HG02759 (cell line): ENCODE results near the gene COL21A1.

Experiments
- ATAC-seq: cut with Tn5 transposase; IDR thresholded peaks from one replicate; pipeline ENCODE4 v1.9.1; 2021; ENCODE audit warnings: mild to moderate bottlenecking, moderate library complexity; ENCODE audit not compliant: unreplicated experiment

Gene COL21A1

DNA sequence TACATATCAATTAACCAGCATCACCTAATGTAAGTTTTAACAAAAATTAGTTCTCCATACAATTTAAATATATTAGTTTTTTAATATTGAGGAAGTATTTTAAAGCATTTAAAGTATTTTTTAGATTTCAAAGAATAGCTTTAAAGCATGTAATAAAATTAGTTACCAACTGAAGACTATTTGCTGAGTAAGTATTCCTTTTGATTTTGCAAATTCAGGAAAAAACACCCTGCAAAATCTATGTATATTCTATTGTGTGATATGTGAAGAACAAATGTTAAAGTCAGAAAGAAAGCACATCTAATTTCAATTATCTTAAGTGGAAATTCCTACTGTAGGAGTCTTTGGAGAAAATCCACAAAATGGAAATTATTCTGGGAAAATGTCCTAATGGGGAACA lies 107.3 kb downstream of the COL21A1 start:
- ATAC-seq: no peak

DNA sequence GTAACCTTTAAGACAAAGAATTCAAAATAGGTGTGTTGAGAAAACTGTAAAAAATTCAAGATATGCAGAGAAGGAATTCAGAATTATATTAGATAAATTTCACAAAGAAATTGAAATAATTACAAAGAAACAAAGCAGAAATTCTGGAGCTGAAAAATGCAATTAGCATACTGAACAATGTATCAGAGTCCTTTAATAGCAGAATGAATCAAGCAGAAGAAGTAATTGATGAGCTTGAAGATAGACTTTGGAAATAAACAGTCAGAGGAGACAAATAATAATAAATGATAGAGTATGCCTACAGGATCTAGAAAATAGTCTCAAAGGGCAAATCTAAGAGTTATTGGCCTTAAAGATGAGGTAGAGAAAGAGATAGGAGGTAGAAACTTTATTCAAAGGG lies 131.7 kb downstream of the COL21A1 start:
- no peak for ATAC-seq

DNA sequence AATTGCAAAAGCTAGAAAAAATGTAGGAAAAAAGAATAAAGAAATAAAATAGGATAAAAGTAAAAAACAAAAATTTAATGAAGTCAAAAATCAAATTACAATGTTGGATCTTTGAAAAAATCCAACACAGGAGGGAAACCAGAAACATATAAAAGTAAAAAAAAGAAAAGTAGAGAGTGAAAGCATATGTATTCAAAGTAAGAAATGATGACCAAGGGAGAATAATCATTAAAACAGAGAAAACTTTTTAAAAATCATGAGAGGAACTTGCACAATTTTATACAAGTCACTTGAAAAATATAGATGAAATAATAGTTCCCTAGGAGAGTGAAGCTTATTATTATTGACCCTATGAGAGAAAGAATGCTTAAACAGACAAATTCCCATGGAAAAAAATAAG lies 138.2 kb downstream of the COL21A1 start:
- no peak for ATAC-seq

DNA sequence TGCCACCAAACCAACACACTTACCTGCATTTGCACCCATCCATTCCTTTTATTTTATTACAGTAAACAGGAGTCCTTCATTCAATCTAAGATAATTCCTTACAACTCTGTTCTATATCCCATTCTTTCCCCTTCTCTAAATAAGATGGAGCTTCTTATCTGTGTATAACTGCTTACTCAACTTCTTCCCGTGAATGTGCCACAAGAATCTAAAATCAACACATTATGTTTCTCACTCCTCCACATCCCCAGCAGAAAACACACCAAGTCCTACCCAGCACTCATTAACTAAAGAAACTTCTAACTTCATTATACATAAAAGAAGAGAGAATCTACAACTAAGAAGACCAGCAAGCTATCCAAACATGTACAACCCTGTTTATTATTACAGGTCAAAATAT lies 141.1 kb downstream of the COL21A1 start:
- no peak for ATAC-seq

DNA sequence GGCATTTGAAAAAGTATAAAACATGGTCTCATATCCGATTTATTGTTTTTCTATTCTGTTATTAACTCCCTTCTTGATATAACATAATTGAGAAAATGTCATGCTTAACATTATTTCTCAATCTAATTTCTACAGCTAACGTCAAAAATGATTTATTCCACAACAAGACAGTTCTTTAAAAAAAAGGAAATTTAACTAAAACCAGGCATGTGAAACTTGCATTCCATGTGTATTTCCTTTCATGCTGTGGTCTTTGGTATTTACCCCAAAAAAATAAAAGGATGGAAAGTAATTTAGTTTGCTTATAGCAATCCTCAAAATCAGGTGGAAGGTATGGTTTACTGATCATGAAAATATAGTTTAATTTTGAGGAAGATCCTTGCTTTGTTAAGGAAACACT lies 142.8 kb downstream of the COL21A1 start:
- no peak for ATAC-seq

DNA sequence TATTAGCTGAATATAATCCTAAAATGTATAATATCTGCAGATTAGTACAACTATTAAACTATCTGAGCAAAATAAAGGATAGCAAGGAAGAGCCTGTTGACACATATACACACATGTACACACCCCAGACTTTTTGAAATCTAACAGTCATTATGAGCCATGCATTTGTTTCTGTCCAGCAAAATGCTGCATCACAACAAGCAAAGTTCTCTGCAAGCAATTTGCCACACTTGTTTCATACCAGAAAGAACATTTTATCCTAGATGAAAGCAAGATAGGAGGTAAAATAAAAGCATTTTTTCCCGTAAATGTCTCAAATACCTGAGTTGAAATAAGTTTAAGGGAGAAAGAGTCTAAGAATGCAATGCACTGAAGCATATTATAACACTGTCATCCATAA lies 145.2 kb downstream of the COL21A1 start:
- no peak for ATAC-seq

DNA sequence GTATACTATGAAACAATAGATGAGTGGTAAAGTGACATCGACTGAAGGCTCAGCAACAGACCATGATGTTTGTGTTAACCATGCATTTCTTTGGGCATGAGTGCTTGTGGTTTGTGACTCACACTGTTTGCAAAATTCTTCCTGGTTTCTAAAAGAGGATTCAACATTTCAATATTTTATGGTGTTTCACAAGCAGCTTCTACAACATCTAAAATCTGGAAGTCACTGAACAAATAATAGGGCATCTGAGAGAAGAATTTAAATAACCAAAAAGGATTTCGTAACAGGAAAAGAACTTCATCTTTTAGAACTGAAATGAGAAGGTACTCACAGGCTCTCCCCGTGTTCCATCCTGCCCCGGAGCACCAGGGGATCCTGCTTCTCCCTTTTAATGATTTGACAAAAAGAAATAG lies 146.2 kb downstream of the COL21A1 start:
- ATAC-seq: no peak

DNA sequence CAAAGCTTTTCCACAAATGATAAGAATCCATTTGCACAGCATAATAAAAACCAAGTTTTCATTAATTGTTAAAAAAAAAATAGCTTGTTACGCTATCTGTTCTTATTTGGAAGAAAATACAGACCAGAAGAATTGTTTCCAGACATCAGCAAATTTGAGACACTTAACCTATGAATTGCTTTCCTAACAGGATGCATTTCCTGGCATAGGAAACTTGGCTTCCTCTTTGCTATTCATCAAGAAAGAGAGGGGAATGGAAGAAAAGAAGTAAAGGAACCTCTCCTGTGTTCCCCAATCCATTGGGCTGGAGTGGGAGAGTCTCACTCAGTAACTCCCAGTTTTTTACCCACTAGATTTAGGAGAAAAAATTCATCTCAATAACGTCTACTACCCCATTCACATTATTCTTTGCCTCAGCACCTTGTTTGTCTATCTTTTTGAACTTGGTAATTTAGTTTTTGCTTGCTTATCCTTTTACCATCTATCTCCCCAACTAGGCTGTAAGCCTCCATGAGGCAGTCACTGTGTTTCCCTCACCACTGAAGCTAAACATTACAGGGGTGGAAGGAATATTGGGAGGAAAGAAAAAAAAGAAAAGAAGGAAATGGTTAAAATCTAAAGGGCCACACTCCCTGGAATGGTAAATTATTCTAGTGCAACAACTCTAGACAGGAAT lies 150.3 kb downstream of the COL21A1 start:
- ATAC-seq: no peak

DNA sequence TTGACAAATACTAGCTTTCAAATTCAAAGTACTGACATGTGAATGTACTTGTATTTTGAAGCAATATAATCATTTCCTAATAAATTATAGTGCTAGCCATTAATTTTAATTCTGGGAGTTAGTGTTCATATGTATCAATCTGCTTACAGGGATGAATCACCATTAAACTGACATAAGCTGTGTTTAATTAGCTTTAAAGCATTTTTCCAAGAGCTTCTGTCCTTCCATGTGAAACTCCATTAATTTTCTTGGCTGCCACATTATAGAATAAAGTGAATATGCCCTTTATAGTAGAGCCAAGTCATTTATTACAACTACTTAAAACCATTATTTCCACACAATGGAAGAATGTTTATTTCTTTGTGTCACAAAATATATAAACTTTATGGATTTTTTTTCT lies 150.8 kb downstream of the COL21A1 start:
- ATAC-seq: no peak

DNA sequence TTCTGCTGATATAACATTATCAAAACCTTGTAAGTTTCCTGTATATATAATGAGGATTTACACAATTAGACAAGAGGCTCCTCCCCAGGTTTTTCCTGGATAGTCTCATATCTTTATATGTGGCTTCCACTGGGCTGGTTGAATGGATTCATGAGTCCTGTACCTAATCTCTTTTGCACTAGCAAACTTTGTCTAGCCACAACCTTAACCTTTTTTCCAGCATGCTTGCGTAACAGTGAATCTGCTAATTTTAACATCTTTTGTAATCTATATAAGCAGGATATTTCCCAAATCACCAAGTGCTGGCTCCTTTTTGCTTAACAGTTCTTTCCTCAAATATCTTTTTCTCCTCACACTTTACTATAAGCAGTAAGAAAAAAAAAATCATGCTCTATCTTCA lies 153.6 kb downstream of the COL21A1 start:
- no peak for ATAC-seq

DNA sequence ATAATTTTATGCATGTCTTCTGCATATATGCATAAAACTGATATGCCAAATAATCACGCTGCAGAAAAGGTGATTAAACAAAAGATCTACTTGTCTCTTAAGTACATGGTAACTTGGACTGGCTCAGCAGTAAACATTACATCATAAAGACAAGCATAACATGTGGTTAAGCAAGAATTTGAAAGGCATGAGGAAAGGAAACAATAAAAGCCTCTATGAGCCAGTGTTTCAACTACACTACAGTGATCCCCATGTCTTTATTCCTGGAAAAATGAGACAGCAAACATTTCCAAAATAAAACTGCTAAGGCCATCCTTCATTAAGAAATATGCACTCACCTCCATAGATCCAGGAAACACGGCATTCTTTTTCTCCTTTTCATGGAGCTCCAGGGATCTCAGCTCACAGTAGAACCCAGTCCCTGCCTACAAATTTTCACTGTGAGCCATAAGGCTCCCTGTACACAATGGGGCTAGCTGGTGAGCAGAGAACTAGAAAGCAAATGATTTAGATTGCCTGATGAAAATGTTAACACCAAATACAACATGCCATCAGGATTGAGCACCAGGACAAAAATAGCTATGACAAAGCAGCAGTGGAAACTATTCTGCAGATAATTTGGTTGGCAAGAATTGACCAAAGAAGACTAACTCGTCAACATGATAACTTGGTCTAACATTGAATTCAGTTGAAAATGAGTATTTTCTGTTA lies 156.1 kb downstream of the COL21A1 start:
- no peak for ATAC-seq

DNA sequence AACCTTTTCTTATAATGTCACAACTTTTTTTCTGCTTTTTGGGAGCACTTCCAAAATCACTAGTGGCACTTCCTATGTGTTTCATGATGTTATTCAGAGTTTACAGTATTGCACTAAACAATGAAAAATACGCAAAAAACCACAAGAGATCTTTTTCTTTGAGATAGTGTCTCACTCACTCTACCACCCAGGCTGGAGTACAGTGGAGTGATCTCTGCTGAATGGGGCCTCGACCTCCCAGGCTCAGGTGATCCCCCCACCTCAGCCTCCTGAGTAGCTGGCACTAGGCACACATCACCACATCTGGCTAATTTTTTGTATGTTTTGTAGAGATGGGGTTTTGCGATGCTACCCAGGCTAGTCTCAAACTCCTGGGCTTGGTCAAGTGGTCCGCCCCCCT lies 158.7 kb downstream of the COL21A1 start:
- ATAC-seq: no peak

DNA sequence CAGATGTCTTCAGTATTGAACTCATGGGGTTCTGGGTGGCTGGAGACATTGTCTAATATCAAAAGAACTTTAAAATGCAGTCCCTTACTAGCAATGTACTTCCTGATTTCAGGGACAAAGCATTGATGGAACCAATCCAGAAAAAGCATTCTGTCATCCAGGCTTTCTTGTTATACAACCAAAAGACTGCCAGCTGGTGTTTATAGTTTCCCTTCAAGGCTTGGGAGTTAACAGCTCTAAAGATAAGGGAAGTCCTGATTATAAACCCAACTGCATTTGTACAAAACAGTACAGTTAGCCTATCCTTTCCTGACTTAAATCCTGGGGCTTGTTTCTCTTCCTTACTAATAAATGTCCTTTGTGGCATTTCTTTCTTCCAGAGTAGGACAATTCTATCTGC lies 160.0 kb downstream of the COL21A1 start:
- ATAC-seq: no peak

DNA sequence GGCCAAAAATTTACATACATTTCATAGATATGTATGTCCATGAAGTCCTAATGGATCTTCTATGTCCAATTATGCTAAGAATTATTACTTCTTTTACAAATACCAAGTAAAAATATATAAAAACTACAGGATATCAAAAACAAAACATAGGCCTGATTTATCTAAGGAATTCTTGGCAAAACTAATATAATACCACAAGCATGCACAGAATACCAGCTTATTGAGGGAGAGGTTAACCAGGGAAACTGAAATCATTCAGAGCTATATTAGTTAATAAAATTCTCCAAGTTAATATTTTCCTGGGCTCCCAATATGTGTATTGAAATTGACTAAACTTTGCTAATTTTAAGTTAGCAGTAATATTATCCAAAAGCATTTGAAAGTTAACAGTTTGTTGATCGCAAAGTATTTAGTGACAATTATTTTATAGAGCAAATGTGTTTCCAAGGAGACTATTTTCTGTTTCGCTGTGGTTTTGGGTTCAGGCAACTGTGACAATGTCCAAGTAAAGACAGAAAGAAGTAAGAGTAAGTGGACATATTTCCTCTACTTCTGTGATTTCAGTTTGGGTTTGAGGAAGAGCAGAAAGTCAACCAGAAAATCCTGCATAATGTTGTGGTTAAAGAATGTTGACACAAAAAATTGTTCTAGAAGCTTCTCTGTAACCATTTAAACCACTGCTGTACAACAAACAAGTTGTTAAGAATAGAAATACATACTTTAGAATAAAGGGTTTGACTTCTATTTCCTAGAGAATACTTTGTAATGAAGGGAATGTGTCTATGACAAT lies 167.4 kb downstream of the COL21A1 start:
- no peak for ATAC-seq

DNA sequence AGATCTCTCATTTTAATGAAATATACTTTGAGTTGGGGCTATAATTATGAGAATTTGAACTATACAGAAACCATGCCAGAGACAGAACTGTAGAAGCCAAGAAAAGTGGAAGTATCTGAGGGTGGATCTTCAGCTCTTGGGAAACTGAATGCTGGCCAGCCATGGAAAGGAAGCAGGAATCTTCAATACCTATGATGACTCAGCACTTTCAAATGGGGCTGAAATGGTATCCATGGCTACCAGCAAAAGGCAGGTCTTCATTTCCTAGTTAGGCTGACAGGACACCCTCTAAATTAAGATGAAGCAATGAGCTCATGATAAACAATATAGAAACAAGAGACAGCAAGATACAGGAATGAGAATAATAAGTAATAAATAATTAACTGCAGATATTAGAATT lies 171.3 kb downstream of the COL21A1 start:
- ATAC-seq: no peak

DNA sequence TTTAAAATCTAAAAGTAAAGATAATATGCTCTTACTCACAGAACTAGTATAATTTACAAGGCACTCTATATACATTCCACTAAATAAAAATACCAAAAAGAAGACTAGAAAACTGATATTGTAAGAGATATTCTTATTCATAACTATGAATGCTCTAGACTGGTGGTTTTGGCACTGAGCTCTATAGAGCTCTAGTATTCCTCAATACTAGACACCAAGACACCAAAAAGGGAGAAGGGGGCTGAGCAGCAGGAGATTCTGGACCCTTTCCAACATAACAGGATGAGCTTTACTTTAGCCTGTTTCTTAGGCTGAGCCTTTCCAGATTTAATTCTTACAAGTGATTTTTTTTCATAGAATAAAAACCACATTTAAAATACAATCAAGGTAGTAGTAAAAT lies 173.6 kb downstream of the COL21A1 start:
- ATAC-seq: no peak

DNA sequence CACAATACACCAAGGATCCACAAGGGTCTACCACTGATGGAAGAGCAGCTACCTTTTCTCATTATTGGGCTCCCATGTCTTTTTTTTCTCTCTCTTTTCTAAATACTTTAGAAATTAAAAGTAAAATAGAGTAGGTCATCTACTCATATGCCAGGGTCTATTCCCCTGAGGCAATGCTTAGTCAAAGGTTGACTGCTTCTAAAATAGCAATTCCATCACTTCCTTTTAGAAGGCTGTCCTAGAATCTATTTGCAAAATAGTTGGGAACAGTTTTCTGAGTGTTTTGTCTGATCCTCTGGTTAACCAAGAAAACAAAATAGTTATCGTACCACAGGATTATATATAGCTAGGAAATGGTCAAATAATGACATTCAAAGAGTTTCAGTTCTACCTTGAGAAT lies 174.1 kb downstream of the COL21A1 start:
- no peak for ATAC-seq

DNA sequence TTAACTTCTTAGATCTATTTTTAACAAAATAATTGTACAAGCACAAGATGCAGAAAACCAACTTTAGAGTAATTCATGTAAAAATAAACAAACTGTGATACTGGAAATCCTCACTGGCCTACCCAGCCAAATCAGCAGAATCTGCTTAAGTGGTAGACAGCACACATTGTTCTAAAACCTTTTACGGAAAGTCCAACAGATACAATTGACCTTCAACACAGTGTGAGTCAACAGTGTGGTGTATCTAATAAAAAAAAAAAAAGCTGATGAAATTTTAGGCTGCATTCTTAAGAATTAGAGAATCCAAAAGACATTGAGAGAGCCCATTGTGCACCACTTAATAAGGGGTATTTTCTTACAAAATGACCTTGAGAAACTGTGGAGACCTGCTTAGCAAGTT lies 174.5 kb downstream of the COL21A1 start:
- no peak for ATAC-seq

DNA sequence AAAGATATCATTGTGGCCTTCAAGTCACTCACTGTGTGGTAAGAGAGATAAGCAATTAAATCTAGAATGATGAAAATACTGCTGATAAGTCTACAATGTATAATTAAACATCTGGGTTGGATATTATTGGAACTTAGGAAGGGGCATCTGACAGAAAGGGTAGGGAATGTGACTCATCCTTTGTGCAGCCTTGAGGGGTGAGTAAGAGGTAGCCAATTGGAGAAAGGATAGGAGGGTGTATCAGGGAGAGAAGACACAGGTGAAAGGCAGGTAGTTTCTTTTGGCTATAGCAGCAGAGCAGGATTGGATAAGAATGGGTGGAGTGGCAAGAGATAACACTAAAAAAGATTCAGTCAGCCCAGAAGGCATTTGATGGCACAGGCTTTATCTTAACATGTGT lies 182.0 kb downstream of the COL21A1 start:
- no peak for ATAC-seq

DNA sequence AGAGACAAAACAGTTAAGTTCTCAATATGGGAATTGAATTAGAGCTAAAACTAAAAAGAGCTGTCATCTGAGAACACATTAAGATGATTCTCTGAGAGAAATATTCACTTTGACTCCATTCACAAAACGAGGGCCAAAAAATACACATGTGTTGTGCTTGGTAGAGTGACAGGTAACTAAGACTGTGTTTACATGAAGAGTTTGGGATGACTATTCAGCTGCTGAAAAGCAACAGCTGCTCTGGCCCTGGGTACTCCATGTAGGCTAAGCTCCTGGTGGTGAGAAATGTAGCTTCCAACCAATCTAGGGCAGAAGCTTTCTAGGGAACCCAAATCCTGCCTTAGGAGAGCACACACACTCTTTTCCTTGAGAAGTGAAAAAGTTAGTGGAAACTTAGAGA lies 184.5 kb downstream of the COL21A1 start:
- no peak for ATAC-seq

DNA sequence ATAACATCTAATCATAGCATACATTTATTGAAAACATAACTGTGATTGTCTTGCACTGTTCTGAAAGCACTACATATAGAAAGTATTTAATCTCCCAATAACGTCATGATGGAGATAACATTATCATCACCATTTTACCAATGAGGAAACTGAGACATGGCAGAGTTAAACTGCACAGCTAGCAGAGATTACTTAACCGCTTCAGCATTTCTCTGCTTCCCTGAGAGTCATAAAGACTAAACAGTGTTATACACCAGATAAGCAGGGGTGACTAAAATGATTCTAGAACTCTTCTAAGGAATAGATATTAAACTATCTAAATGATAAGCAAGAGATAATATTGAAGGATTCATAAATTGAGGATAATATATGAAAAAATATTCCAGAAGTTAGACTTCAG lies 188.7 kb downstream of the COL21A1 start:
- no peak for ATAC-seq

DNA sequence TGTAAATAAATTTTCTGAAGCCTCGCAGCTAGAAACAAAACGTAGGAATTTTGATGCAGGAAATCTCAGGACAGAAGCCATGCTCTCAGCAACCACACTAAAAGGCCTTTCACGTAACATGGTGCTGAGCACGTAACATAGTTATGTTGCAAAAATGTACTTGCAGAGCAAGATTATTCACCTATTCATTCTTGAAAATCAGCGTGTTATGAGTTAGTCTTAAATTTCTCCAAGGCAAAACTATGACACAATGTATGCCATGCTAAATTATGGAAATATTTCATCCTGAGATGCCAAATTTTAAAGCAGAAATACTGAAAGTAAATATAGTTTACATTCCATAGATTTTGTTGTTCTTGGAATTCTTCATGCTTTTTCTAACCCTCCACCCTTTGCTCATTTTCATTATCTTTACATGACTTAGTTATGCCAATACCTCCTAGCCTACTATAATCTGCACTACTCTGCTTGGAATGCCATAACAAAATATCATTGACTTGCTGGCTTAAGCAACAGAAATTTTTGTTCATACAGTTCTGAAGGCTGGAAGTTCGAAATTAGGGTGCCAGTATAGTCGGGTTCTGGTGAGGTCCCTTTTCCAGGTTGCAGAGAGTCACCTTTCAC lies 192.2 kb downstream of the COL21A1 start:
- ATAC-seq: no peak
